NCI-H446 (cell line): ENCODE measurements around the gene PCSK9.
"Not testable (repeated sequence)": the region's sequence is repeated elsewhere in the genome, so short reads cannot be mapped to it uniquely, and the experiment has no call there.

Experiments
- DNase-seq, 2 experiments: peaks; one replicate each; lab custom pipeline; 2025; lab: John Stamatoyannopoulos, UW

Gene PCSK9

DNA sequence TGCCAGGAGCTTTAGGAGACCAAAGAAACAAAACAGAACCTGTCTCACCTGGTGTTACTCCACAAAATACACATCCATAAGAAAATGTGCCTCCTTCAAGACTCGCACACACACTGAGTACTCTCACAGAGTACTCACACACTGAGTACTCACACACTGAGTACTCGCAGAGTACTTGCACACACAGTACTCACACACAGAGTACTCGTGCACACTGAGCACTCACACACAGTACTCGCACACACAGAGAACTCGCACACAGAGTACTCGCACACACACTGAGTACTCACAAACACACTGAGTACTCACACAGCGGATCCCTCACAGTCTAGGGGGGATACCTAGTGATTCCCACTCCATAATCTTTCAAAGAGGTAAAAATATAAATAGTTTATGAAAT is 40.3 kb downstream of the PCSK9 start:
- DNase-seq = no peak

DNA sequence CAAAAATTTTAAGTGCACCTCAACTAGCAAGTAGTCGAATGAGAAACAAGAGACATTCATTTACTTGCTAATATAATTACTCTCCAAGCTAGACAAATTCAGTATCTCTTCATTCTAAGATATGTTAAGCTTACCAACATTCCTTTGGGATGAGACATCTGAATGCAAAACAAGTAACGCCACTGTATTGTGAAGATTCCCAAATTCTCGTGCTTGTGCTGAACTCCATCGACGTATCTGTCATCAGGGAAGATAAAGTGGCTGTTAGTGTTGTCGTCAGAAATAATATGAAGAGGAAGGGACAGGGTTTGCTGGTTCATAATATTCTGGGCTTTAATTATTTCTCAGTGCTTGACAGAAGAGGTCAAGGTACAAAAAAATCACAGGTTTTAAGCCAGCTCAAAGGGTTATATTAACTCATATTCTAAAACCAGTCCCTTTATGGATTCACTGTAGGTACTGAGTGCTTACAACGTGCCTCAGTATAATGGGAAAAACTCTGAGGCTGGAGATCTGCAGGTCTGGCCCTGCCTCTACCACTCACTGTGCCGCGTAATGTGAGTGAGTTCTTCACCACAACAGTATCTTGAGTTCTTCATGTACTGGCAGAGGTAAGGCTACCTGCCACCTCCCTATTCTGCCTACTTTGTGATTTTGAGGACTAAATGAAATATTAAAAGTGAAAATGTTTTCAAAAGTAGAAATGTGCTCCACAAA is 42.0 kb downstream of the PCSK9 start:
- DNase-seq = no peak

DNA sequence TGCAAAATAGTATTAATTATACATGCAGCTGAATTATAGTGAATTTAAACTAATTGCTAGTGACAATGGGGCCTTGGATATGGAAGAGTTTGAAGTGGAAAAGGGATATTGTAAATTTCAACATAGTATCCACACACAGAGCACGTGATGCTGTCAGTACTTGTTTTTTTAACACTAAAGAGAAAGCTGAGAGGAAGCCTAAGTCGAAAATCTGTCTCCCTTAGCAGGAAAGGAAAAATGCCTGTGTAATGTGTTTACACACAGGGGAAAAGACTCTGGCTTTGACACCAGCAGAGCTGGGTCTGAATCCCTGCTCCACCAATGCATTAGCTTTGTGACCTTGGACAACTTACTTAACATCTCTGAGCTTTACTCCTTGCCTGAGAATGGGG is 42.6 kb downstream of the PCSK9 start:
- DNase-seq = no peak

DNA sequence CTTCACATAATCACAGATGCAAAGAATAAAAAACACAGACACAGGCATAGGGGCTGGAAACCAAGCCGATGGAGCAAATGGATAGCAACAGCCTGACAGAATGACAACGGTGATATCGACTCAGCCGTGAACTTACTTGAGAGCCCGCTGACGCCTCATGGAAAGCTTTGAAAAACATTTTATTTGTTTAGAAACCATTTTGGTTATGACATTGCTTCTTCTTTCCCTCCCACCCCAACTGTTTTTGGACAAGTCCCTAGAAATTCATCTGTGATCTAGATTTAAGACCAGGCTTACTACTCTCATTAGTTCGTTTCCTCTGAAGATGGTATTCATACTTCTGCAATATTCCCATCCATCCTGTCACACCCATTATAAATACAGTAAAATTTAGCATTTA is 44.9 kb downstream of the PCSK9 start:
- DNase-seq = no peak

DNA sequence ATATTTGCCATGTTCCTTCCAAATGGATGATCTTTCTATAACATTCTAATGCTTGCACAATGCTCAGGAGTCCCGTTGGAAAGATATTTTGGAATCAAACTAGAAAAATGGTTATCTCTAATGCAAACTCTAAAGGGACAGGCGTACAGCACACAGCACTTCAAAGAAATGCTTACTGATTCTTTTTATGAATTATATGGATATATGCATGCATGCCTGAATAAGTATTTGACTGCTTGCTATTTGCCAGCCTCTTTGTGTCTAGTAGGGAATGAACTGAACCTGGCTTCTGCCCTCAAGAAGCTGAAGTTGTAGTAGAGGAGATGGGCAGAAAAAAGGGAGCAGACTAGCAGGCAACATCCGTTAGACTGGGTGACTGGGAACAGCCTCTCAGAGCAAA is 48.1 kb downstream of the PCSK9 start:
- DNase-seq = no peak

DNA sequence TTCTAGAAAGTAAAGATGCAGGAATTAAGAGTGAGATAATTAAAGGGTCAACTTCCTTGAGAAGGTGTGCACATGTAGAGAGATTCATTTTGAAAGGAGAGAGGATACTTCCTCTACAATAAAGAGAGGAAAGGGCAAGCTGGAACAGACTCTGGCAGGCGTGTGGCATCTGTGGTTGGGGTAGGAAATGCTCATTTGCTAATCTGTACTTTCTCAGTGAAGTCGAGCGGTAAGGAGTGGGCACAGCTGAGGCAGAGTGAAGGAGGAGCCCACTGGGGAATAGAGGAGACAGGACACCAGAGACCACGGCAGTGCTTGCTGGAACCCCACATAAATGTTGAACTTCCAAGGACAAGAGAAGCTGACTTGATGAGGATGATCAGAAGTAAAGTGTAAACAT is 49.1 kb downstream of the PCSK9 start:
- DNase-seq = no peak

DNA sequence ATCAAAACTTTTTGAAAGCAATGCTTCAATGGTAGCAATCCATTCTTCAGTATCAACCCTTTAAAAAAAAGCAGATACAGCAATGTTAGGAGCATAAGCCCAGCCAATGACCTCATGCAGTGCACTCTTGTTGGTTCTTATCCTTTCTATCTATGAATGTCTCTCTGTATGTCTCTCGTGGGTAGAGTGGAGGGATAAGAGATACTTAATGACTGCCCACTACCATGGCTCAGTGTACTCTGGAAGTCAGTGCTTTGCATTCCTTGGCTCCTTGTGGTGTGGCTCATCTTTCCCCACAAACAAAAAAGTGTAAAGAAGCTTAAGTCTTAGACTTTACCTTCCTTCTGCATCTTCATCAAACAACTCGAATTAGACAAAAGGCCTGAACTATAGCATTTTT is 50.3 kb downstream of the PCSK9 start:
- no peak for DNase-seq

DNA sequence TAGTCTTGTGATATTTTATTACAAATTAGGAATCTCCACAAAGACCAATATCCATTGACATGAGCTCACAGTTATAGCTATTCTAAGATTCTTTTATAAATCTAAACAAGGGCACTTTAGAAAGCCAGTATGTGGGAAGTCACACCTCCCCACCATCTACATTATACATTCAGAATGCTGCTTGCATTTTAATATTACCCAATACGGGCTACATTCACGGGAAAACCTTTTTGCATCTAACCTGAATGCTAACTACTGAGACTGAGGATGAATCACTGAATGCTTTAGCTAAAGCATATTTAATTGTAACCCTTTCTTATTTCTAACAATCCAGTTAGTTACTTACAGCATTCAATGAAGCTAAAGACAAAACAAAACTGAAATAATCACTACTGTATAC is 53.1 kb downstream of the PCSK9 start:
- no peak for DNase-seq

DNA sequence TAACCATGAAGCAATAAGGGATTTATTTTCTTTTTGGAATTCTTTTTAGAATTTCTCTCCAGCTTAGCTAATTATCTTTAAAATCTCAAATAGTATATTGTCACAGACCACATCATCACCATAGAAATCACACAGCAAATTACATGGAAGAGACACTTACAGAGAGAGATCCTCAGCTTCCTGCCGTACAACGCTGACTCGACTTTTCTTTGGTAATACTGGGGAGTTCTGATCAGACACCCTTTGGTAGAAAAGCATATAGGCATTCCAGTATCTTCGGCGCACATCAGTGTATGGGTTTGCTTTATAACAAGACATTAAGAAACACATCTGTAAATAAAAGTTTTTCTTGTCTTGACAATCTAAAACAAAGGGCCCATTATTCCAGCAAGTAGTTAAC is 55.7 kb downstream of the PCSK9 start:
- DNase-seq = no peak

DNA sequence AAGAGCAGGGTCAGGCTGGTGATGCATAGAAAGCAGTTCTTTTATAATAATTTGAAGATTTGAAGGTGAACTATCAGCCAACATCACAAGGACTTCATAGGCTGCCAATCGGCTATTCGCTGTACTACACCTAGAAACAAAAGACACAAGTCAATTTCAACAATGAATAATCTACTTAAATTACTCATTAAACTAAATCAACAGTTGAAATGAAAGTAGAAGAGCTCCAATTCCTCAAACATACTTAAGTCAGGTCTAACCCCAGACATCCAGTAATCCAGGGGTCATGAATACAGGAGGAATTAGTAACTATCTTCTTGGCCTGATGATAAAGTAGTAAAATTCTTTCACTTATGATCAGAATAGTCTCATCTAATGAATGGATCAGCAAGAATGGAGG is 64.5 kb downstream of the PCSK9 start:
- no peak for DNase-seq

DNA sequence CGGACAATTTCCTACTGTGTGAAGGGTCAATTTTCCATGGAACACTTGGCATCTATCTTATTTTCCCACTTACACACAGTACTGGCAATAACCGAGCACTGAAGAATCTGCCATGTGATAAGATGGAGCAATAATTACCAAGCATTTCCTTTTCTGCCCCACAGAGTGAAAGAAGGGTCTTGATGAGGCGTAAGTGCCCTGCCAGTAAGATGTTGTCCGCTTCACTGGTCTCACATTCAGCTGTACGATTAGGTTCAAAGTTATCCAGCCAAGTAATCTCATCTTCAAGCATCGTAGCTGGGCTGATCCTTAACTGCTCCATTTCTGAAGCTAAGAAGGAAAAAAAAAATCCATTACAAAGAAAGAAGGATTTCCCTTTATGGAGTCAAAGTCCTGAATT is 67.8 kb downstream of the PCSK9 start:
- no peak for DNase-seq

DNA sequence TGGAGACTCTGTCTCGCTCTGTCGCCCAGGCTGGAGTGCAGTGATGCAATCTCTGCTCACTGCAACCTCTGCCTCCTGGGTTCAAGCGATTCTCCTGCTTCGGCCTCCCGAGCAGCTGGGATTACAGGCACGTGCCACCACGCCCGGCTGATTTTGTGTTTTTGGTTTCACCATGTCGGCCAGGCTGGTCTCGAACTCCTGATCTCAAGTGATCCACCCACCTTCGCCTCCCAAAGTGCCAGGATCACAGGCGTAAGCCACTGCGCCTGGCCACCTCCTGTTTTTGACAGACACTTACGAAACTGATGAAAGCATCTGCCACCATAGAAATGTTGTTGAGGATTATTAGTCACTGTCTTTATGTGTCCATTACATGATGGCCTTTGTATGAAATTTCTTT is 69.7 kb downstream of the PCSK9 start:
- not testable (repeated sequence) for DNase-seq
